Neural progenitor cell (in vitro differentiated cells): ENCODE results near the gene EIF2B5.

Experiments used
- CTCF ChIP-seq: fragments of 200-600 bp; sonication (generic); IDR thresholded peaks from 2 replicates; pipeline ENCODE4 v1.5.1; 2017; ENCODE audit warnings: antibody characterized with exemption, mild to moderate bottlenecking
- EZH2 ChIP-seq: fragments of 200-600 bp; sonication (generic); IDR thresholded peaks from 2 replicates; pipeline ENCODE4 v1.6.1; 2017; ENCODE audit warnings: antibody characterized with exemption, mild to moderate bottlenecking, moderate library complexity

GRCh38 chr3:184169896-184170875, 35.0 kb downstream of the EIF2B5 start:
- no peak for TF ChIP-seq CTCF
- TF ChIP-seq EZH2, result no peak
